C4-2B (cell line): Measurements from ENCODE around the gene PLD5.

Source experiments
- H3K27ac ChIP-seq: fragments of 450-650 bp; 2 replicates; pipeline ENCODE4 v1.5.1; 2017
- CTCF ChIP-seq: fragments of 450-650 bp; conservative IDR thresholded peaks from 2 replicates; pipeline ENCODE4 v1.5.1; 2017; ENCODE audit warnings: mild to moderate bottlenecking
- ZFX ChIP-seq: fragments of 450-650 bp; IDR thresholded peaks from 2 replicates; pipeline ENCODE4 v1.6.1; 2017

Gene PLD5

GRCh38 chr1:242056988-242057744 is 467.3 kb downstream of the PLD5 start:
- TF ChIP-seq CTCF = no peak
- no peak for TF ChIP-seq ZFX
- no peak overlapping the region for H3K27ac ChIP-seq

- TF ChIP-seq ZFX = no peak
- no peak for TF ChIP-seq CTCF
- no peak overlapping the region for H3K27ac ChIP-seq
Observed at GRCh38 chr1:242055749-242056320, 468.7 kb downstream of the PLD5 start.

GRCh38 chr1:242043165-242043564 is 481.3 kb downstream of the PLD5 start:
- no peak overlapping the region for H3K27ac ChIP-seq
- TF ChIP-seq CTCF (no peak), ZFX (no peak)

GRCh38 chr1:242034392-242034791 is 490.1 kb downstream of the PLD5 start:
- no peak for TF ChIP-seq CTCF
- no peak for TF ChIP-seq ZFX
- no peak overlapping the region for H3K27ac ChIP-seq

GRCh38 chr1:242033447-242033846 is 491.1 kb downstream of the PLD5 start:
- TF ChIP-seq CTCF (no peak), ZFX (no peak)
- no peak overlapping the region for H3K27ac ChIP-seq
